ENCODE results near the gene LMNB1.
"Not testable (repeated sequence)": the region's sequence is repeated elsewhere in the genome, so short reads cannot be mapped to it uniquely, and the experiment has no call there.

Gene LMNB1

GRCh38 chr5:126777975-126778674, 1.2 kb downstream of the LMNB1 start:
- DNase-seq (ENCODE audit: low spot score) (peak; percentile 88), FAIRE-seq (no peak)

- FAIRE-seq: no peak
- no peak for DNase-seq (ENCODE audit: low spot score)
Measured at GRCh38 chr5:126778675-126779403, 1.9 kb downstream of the LMNB1 start.

GRCh38 chr5:126780165-126780827, 3.4 kb downstream of the LMNB1 start:
- FAIRE-seq (no peak), DNase-seq (ENCODE audit: low spot score) (peak; percentile 55)

- not testable (repeated sequence) for FAIRE-seq; DNase-seq (ENCODE audit: low spot score)
Measured at GRCh38 chr5:126788409-126788808, 11.5 kb downstream of the LMNB1 start.

- DNase-seq (ENCODE audit: low spot score) (no peak), FAIRE-seq (no peak)
Measured at GRCh38 chr5:126793097-126793496, 16.2 kb downstream of the LMNB1 start.

GRCh38 chr5:126793648-126794047, 16.7 kb downstream of the LMNB1 start:
- not testable (repeated sequence) for DNase-seq (ENCODE audit: low spot score); FAIRE-seq

- no peak for FAIRE-seq
- DNase-seq (ENCODE audit: low spot score): no peak
Measured at GRCh38 chr5:126794157-126794828, 17.4 kb downstream of the LMNB1 start.

GRCh38 chr5:126799780-126800179, 22.8 kb downstream of the LMNB1 start:
- FAIRE-seq (no peak), DNase-seq (ENCODE audit: low spot score) (no peak)

- DNase-seq (ENCODE audit: low spot score) (no peak), FAIRE-seq (no peak)
Measured at GRCh38 chr5:126801174-126801991, 24.4 kb downstream of the LMNB1 start.

- FAIRE-seq: no peak
- DNase-seq (ENCODE audit: low spot score): no peak
Measured at GRCh38 chr5:126801992-126802294, 25.0 kb downstream of the LMNB1 start.

GRCh38 chr5:126805063-126805462, 28.1 kb downstream of the LMNB1 start:
- DNase-seq (ENCODE audit: low spot score): no peak
- no peak for FAIRE-seq

GRCh38 chr5:126808521-126808988, 31.6 kb downstream of the LMNB1 start:
- DNase-seq (ENCODE audit: low spot score) (peak; percentile 28), FAIRE-seq (no peak)

GRCh38 chr5:126809916-126810315, 33.0 kb downstream of the LMNB1 start:
- DNase-seq (ENCODE audit: low spot score) (no peak), FAIRE-seq (no peak)

GRCh38 chr5:126810596-126811380, 33.9 kb downstream of the LMNB1 start:
- no peak for FAIRE-seq
- no peak for DNase-seq (ENCODE audit: low spot score)

GRCh38 chr5:126811515-126812198, 34.7 kb downstream of the LMNB1 start:
- no peak for FAIRE-seq
- no peak for DNase-seq (ENCODE audit: low spot score)

- FAIRE-seq: no peak
- no peak for DNase-seq (ENCODE audit: low spot score)
Measured at GRCh38 chr5:126812199-126812570, 35.2 kb downstream of the LMNB1 start.

- not testable (repeated sequence) for DNase-seq (ENCODE audit: low spot score); FAIRE-seq
Measured at GRCh38 chr5:126813799-126814198, 36.9 kb downstream of the LMNB1 start.

- FAIRE-seq (no peak), DNase-seq (ENCODE audit: low spot score) (no peak)
Measured at GRCh38 chr5:126814721-126815404, 37.9 kb downstream of the LMNB1 start.

- DNase-seq (ENCODE audit: low spot score) (no peak), FAIRE-seq (no peak)
Measured at GRCh38 chr5:126816649-126817048, 39.7 kb downstream of the LMNB1 start.
